ENCODE results near the gene KAZALD1.

Gene KAZALD1

GRCh38 chr10:101079874-101080273 lies 18.1 kb downstream of the KAZALD1 start:
- no CpG with 5 or more reads among the region's 1 CpG for WGBS (ENCODE audit: extremely low coverage, insufficient coverage, insufficient read length)
- Histone ChIP-seq H3K27me3 (ENCODE audit: insufficient read depth, low read length) (no peaks in the 10 kb centered on the region), H4K12ac (ENCODE audit: low read depth, low read length) (no peak overlapping the region), H2BK120ac (ENCODE audit: insufficient read depth, low read length, poor library complexity) (no peak overlapping the region), H3K79me2 (ENCODE audit: control insufficient read depth, insufficient read depth, low read length, poor library complexity) (no peaks in the 10 kb centered on the region), H3K9ac (ENCODE audit: low read length) (no peak overlapping the region), H4K8ac (ENCODE audit: low read depth, low read length) (no peak overlapping the region), H3K4me3 (ENCODE audit: low read depth, low read length) (no peak overlapping the region), H2AK5ac (ENCODE audit: low read length) (no peak overlapping the region), H2AFZ (ENCODE audit: insufficient read depth, low read length, poor library complexity) (no peak overlapping the region), H4K91ac (ENCODE audit: low read depth, low read length) (no peak overlapping the region), H3K79me1 (ENCODE audit: low read length) (no peaks in the 10 kb centered on the region), H3K4me2 (ENCODE audit: low read length) (no peak overlapping the region), H3K18ac (ENCODE audit: low read length) (no peak overlapping the region), H3K27ac (ENCODE audit: low read depth, low read length) (no peak overlapping the region), H2BK12ac (ENCODE audit: low read length) (no peak overlapping the region), H3K4ac (ENCODE audit: low read depth, low read length) (no peak overlapping the region), H3K36me3 (ENCODE audit: control insufficient read depth in 1 of 2, insufficient read depth in 2 of 2, low read length in 2 of 2) (no peaks in the 10 kb centered on the region), H2BK5ac (ENCODE audit: low read depth, low read length, poor library complexity) (no peak overlapping the region), H3K23ac (ENCODE audit: low read length) (no peak overlapping the region), H3K14ac (ENCODE audit: low read length) (no peak overlapping the region), H3K4me1 (ENCODE audit: control insufficient read depth in 1 of 2, insufficient read depth in 2 of 2, low read length in 2 of 2) (no peaks in the 10 kb centered on the region), H3K9me3 (ENCODE audit: insufficient read depth, low read depth, low read length) (no peaks in the 10 kb centered on the region)
- DNase-seq = no peak

DNA sequence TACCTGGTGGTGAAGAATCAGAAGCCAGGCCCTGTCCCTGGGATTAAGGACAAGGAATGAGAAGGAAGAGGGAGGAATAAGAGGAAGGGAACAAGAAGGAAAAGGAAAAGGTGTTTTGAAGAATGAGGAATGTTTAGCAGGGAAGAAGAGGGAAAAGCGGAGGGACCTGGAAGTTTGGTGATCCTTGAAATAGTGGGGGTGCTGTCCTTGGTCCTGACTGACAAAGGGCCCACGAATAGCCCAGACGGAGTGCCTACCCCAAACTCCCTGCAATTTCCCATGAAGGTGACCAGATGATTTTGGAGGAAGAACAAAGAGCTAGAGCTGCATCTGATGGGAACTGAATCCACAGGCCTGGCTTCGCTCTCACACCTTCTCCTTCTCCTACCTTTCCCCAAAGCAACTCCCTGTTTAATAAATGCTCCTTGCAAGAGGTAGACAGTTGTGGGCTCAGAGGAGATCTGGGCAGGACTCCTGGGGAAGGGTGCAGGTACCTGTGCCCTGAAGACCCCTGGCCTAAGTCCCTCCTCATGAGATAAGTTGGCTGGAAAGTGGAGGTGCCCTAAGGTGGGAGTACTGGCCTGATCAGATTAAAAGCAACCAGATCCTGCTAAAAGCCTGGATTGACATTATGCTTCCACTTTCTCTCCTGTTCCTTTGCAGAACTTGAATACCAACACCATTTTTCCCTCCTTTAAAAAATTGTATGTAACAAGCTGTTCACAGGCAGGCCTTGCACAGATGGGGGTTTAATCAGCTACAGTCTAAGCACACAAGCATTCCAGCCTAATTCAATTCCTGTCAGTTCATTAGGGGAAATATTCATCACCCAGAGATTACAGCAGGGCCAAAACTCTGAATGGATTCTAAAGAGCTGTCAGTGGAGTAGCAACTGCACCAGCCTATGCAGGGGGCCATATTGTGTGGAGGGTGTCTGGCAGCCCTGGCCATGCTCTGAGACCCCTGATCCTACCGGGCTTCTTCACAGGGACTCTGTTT lies 19.4 kb downstream of the KAZALD1 start:
- no peak overlapping the region for H2AFZ ChIP-seq (ENCODE audit: insufficient read depth, low read length, poor library complexity)
- no peaks in the 10 kb centered on the region for H3K27me3 ChIP-seq (ENCODE audit: insufficient read depth, low read length)
- H4K91ac ChIP-seq (ENCODE audit: low read depth, low read length) = no peak overlapping the region
- H3K4me2 ChIP-seq (ENCODE audit: low read length) = no peak overlapping the region
- H4K12ac ChIP-seq (ENCODE audit: low read depth, low read length) = no peak overlapping the region
- no peak overlapping the region for H2BK120ac ChIP-seq (ENCODE audit: insufficient read depth, low read length, poor library complexity)
- H3K9ac ChIP-seq (ENCODE audit: low read length) = no peak overlapping the region
- no peak overlapping the region for H3K4me3 ChIP-seq (ENCODE audit: low read depth, low read length)
- H3K36me3 ChIP-seq (ENCODE audit: control insufficient read depth in 1 of 2, insufficient read depth in 2 of 2, low read length in 2 of 2) = no peaks in the 10 kb centered on the region
- no peak overlapping the region for H2AK5ac ChIP-seq (ENCODE audit: low read length)
- no peaks in the 10 kb centered on the region for H3K79me1 ChIP-seq (ENCODE audit: low read length)
- no peak overlapping the region for H3K23ac ChIP-seq (ENCODE audit: low read length)
- no peak overlapping the region for H2BK5ac ChIP-seq (ENCODE audit: low read depth, low read length, poor library complexity)
- H3K18ac ChIP-seq (ENCODE audit: low read length) = no peak overlapping the region
- H2BK12ac ChIP-seq (ENCODE audit: low read length) = no peak overlapping the region
- DNase-seq = no peak
- no peak overlapping the region for H3K27ac ChIP-seq (ENCODE audit: low read depth, low read length)
- H3K4ac ChIP-seq (ENCODE audit: low read depth, low read length) = no peak overlapping the region
- no peak overlapping the region for H4K8ac ChIP-seq (ENCODE audit: low read depth, low read length)
- H3K79me2 ChIP-seq (ENCODE audit: control insufficient read depth, insufficient read depth, low read length, poor library complexity) = no peaks in the 10 kb centered on the region
- WGBS (ENCODE audit: extremely low coverage, insufficient coverage, insufficient read length) = 100% methylated on average over 1 of the region's 5 CpGs
- peaks cover 3% of the 10 kb centered on the region for H3K9me3 ChIP-seq (ENCODE audit: insufficient read depth, low read depth, low read length)
- H3K4me1 ChIP-seq (ENCODE audit: control insufficient read depth in 1 of 2, insufficient read depth in 2 of 2, low read length in 2 of 2) = no peaks in the 10 kb centered on the region
- H3K14ac ChIP-seq (ENCODE audit: low read length) = no peak overlapping the region

DNA sequence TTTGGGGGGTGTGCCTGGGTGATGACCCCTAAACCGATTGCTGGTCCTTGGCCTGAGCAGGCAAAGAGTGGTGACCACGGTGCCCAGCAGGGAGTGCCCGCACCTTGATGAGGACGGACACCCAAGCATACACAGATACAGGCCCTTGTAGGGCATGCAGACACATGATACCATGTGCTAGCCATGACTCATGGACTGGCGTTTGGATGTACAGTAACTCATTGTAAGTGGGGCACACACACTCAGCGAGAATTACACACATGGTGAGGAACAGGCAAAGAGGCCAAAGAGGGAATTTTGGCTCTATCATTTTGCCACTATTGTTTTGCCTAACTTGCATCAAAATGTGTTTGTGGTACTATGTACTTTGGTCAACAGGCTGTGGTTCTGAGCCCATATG lies 24.1 kb downstream of the KAZALD1 start:
- Histone ChIP-seq H3K79me1 (ENCODE audit: low read length) (no peaks in the 10 kb centered on the region), H3K18ac (ENCODE audit: low read length) (no peak overlapping the region), H3K4me2 (ENCODE audit: low read length) (no peak overlapping the region), H3K4ac (ENCODE audit: low read depth, low read length) (no peak overlapping the region), H2AK5ac (ENCODE audit: low read length) (no peak overlapping the region), H3K27ac (ENCODE audit: low read depth, low read length) (no peak overlapping the region), H2BK5ac (ENCODE audit: low read depth, low read length, poor library complexity) (no peak overlapping the region), H3K27me3 (ENCODE audit: insufficient read depth, low read length) (peaks cover 3% of the 10 kb centered on the region), H3K4me3 (ENCODE audit: low read depth, low read length) (no peak overlapping the region), H2AFZ (ENCODE audit: insufficient read depth, low read length, poor library complexity) (no peak overlapping the region), H3K9me3 (ENCODE audit: insufficient read depth, low read depth, low read length) (peaks cover 7% of the 10 kb centered on the region), H4K8ac (ENCODE audit: low read depth, low read length) (no peak overlapping the region), H4K91ac (ENCODE audit: low read depth, low read length) (no peak overlapping the region), H2BK12ac (ENCODE audit: low read length) (no peak overlapping the region), H3K79me2 (ENCODE audit: control insufficient read depth, insufficient read depth, low read length, poor library complexity) (no peaks in the 10 kb centered on the region), H3K14ac (ENCODE audit: low read length) (no peak overlapping the region), H4K12ac (ENCODE audit: low read depth, low read length) (no peak overlapping the region), H3K23ac (ENCODE audit: low read length) (no peak overlapping the region), H3K36me3 (ENCODE audit: control insufficient read depth in 1 of 2, insufficient read depth in 2 of 2, low read length in 2 of 2) (no peaks in the 10 kb centered on the region), H3K4me1 (ENCODE audit: control insufficient read depth in 1 of 2, insufficient read depth in 2 of 2, low read length in 2 of 2) (no peaks in the 10 kb centered on the region), H2BK120ac (ENCODE audit: insufficient read depth, low read length, poor library complexity) (no peak overlapping the region), H3K9ac (ENCODE audit: low read length) (no peak overlapping the region)
- no CpG with 5 or more reads among the region's 6 CpGs for WGBS (ENCODE audit: extremely low coverage, insufficient coverage, insufficient read length)
- DNase-seq = no peak

DNA sequence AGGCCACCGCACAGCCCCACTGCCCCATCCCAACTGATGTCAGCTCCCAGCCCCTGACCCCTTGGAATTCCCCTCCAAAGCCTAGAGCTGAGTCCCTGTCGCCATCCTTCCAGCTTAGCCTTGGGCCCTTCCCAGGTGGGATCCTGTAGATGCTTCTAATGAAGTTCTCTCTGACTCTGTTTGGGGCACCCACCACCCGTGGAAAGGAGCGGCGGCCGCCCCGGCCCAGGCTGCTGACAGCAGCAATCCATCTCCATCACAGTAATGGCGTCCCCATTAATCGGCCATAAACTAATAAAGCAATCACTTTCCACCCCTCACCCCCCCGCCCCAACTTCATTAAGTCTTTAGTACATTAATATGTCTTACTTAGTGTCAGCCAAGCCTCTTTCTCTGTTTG lies 25.6 kb downstream of the KAZALD1 start:
- Histone ChIP-seq H2BK5ac (ENCODE audit: low read depth, low read length, poor library complexity) (no peak overlapping the region), H3K23ac (ENCODE audit: low read length) (no peak overlapping the region), H3K79me1 (ENCODE audit: low read length) (no peaks in the 10 kb centered on the region), H3K79me2 (ENCODE audit: control insufficient read depth, insufficient read depth, low read length, poor library complexity) (no peaks in the 10 kb centered on the region), H2BK120ac (ENCODE audit: insufficient read depth, low read length, poor library complexity) (no peak overlapping the region), H3K4me2 (ENCODE audit: low read length) (no peak overlapping the region), H4K12ac (ENCODE audit: low read depth, low read length) (no peak overlapping the region), H3K4me1 (ENCODE audit: control insufficient read depth in 1 of 2, insufficient read depth in 2 of 2, low read length in 2 of 2) (no peaks in the 10 kb centered on the region), H3K18ac (ENCODE audit: low read length) (no peak overlapping the region), H3K4ac (ENCODE audit: low read depth, low read length) (no peak overlapping the region), H4K8ac (ENCODE audit: low read depth, low read length) (no peak overlapping the region), H2AK5ac (ENCODE audit: low read length) (no peak overlapping the region), H3K9me3 (ENCODE audit: insufficient read depth, low read depth, low read length) (peaks cover 7% of the 10 kb centered on the region), H2BK12ac (ENCODE audit: low read length) (no peak overlapping the region), H2AFZ (ENCODE audit: insufficient read depth, low read length, poor library complexity) (no peak overlapping the region), H4K91ac (ENCODE audit: low read depth, low read length) (no peak overlapping the region), H3K27ac (ENCODE audit: low read depth, low read length) (no peak overlapping the region), H3K9ac (ENCODE audit: low read length) (no peak overlapping the region), H3K27me3 (ENCODE audit: insufficient read depth, low read length) (peaks cover 3% of the 10 kb centered on the region), H3K14ac (ENCODE audit: low read length) (no peak overlapping the region), H3K36me3 (ENCODE audit: control insufficient read depth in 1 of 2, insufficient read depth in 2 of 2, low read length in 2 of 2) (no peaks in the 10 kb centered on the region), H3K4me3 (ENCODE audit: low read depth, low read length) (no peak overlapping the region)
- DNase-seq = no peak
- no CpG with 5 or more reads among the region's 10 CpGs for WGBS (ENCODE audit: extremely low coverage, insufficient coverage, insufficient read length)
